Upper lobe of right lung (tissue), 1 donor: ENCODE measurements around the gene RELCH. TPM values are rescaled to one million over a fixed set of nuclear protein-coding genes. Genes with fewer than 3 reads are reported as not detected.

Experiments used
- ATAC-seq: fragments of 200-7000 bp; cut with Tn5 transposase; one replicate; pipeline ENCODE4 v1.9.1; 2020; ENCODE audit warnings: mild to moderate bottlenecking, moderate library complexity
- DNase-seq: peaks from one replicate; pipeline ENCODE4 v3.0.0-alpha.2; 2020
- H3K27ac ChIP-seq: fragments of 200-600 bp; one replicate; pipeline ENCODE4 v1.8.0; 2022
- H3K27me3 ChIP-seq: fragments of 200-600 bp; one replicate; pipeline ENCODE4 v1.8.0; 2022; ENCODE audit warnings: mild to moderate bottlenecking
- H3K36me3 ChIP-seq: fragments of 200-600 bp; one replicate; pipeline ENCODE4 v1.8.0; 2022
- H3K4me1 ChIP-seq: fragments of 200-600 bp; one replicate; pipeline ENCODE4 v1.8.0; 2022
- H3K4me3 ChIP-seq: fragments of 200-600 bp; one replicate; pipeline ENCODE4 v1.8.0; 2022; ENCODE audit warnings: mild to moderate bottlenecking
- H3K9me3 ChIP-seq: fragments of 200-600 bp; one replicate; pipeline ENCODE4 v1.8.0; 2022
- CTCF ChIP-seq: fragments of 200-600 bp; IDR thresholded peaks from one replicate; pipeline ENCODE4 v1.8.0; 2022; ENCODE audit warnings: antibody characterized with exemption
- intact Hi-C: fragments of 100-400 bp; cut with DNase I; formaldehyde crosslinking; loops from one replicate; pipeline ENCODE4 v1.11.0; 2022
- total RNA-seq: library from RNA; stranded (reverse); fragmentation: NEBNext Ultra II Directional; extraction: Animal tissue kit (Norgen Biotek cat#: 25700); gene quantifications from one replicate; pipeline ENCODE4 v1.2.1, GENCODE V29; 2021
- donor health status: DM: no; HTN: yes; CAD: no; lungs with severe emphysema.

Gene RELCH
- total RNA-seq, 1 donor from 2014 or later, result 30.0 TPM

- no peak for TF ChIP-seq CTCF
- H3K4me1 ChIP-seq, result no peaks in the 10 kb centered on the region
- ATAC-seq (no peak), DNase-seq (no peak)
- no peak overlapping the region for H3K27ac ChIP-seq
- no peaks in the 10 kb centered on the region for H3K9me3 ChIP-seq
- no peak overlapping the region for H3K4me3 ChIP-seq
- no peaks in the 10 kb centered on the region for H3K36me3 ChIP-seq
- H3K27me3 ChIP-seq, result no peaks in the 10 kb centered on the region
- intact Hi-C loops, result no loop called here
Measured at GRCh38 chr18:62179213-62179612, 7.8 kb upstream of the RELCH start.

GRCh38 chr18:62182220-62182619 lies 4.8 kb upstream of the RELCH start:
- Histone ChIP-seq H3K9me3 (no peaks in the 10 kb centered on the region), H3K4me1 (peaks cover 5% of the 10 kb centered on the region), H3K36me3 (no peaks in the 10 kb centered on the region), H3K27me3 (no peaks in the 10 kb centered on the region), H3K4me3 (no peak overlapping the region), H3K27ac (no peak overlapping the region)
- ATAC-seq (no peak), DNase-seq (no peak)
- intact Hi-C loops, result loop anchor here (10.0 kb wide), 1 partner anchor 63 kb away; no protein-coding TSS in a partner anchor
- no peak for TF ChIP-seq CTCF

GRCh38 chr18:62183578-62184195 lies 3.4 kb upstream of the RELCH start:
- peaks cover 10% of the 10 kb centered on the region for H3K4me1 ChIP-seq
- intact Hi-C loops, result loop anchor here (10.0 kb wide), 1 partner anchor 61 kb away; no protein-coding TSS in a partner anchor
- H3K27me3 ChIP-seq, result no peaks in the 10 kb centered on the region
- no peak overlapping the region for H3K4me3 ChIP-seq
- no peaks in the 10 kb centered on the region for H3K36me3 ChIP-seq
- no peak for ATAC-seq
- H3K9me3 ChIP-seq, result no peaks in the 10 kb centered on the region
- TF ChIP-seq CTCF, result peak; percentile 99
- H3K27ac ChIP-seq, result no peak overlapping the region
- no peak for DNase-seq

GRCh38 chr18:62186499-62186773 lies 619 bp upstream of the RELCH start:
- ATAC-seq, result no peak
- H3K27me3 ChIP-seq, result no peaks in the 10 kb centered on the region
- no peak for TF ChIP-seq CTCF
- no peaks in the 10 kb centered on the region for H3K9me3 ChIP-seq
- peak overlapping the region; percentile 97 for H3K4me3 ChIP-seq
- H3K36me3 ChIP-seq, result no peaks in the 10 kb centered on the region
- intact Hi-C loops, result loop anchor here (10.0 kb wide), 1 partner anchor 58 kb away; no protein-coding TSS in a partner anchor
- peak overlapping the region; percentile 81 for H3K27ac ChIP-seq
- no peak for DNase-seq
- peaks cover 27% of the 10 kb centered on the region for H3K4me1 ChIP-seq

- Histone ChIP-seq H3K36me3 (no peaks in the 10 kb centered on the region), H3K27me3 (no peaks in the 10 kb centered on the region), H3K27ac (peak overlapping the region; percentile 87), H3K9me3 (no peaks in the 10 kb centered on the region), H3K4me1 (peaks cover 27% of the 10 kb centered on the region), H3K4me3 (peak overlapping the region; percentile 97)
- intact Hi-C loops, result loop anchor here (10.0 kb wide), 1 partner anchor 57 kb away; no protein-coding TSS in a partner anchor
- no peak for ATAC-seq
- peak; percentile 71 for DNase-seq
- TF ChIP-seq CTCF, result no peak
Measured at GRCh38 chr18:62187543-62188510, 772 bp downstream of the RELCH start.
